NCI-H2196 (cell line): Measurements from ENCODE around the gene ABCC4.
"Not testable (repeated sequence)": the region's sequence is repeated elsewhere in the genome, so short reads cannot be mapped to it uniquely, and the experiment has no call there.

Source experiments
- DNase-seq: peaks from one replicate; lab custom pipeline; 2025; ENCODE audit not compliant: unreplicated experiment; lab: John Stamatoyannopoulos, UW

The ABCC4 gene

GRCh38 chr13:95229855-95230254 lies 71.4 kb downstream of the ABCC4 start:
- no peak for DNase-seq

GRCh38 chr13:95228130-95228529 lies 73.1 kb downstream of the ABCC4 start:
- DNase-seq: no peak

- DNase-seq: no peak
Observed at GRCh38 chr13:95226932-95227695, 74.1 kb downstream of the ABCC4 start.

GRCh38 chr13:95226476-95226875 lies 74.8 kb downstream of the ABCC4 start:
- no peak for DNase-seq

- DNase-seq: no peak
Observed at GRCh38 chr13:95226050-95226449, 75.2 kb downstream of the ABCC4 start.

- DNase-seq: no peak
Observed at GRCh38 chr13:95224064-95224463, 77.2 kb downstream of the ABCC4 start.

GRCh38 chr13:95222733-95223018 lies 78.6 kb downstream of the ABCC4 start:
- DNase-seq: no peak

GRCh38 chr13:95221971-95222732 lies 79.1 kb downstream of the ABCC4 start:
- no peak for DNase-seq

- no peak for DNase-seq
Observed at GRCh38 chr13:95220611-95221010, 80.6 kb downstream of the ABCC4 start.

- DNase-seq: no peak
Observed at GRCh38 chr13:95217920-95218830, 83.1 kb downstream of the ABCC4 start.

- DNase-seq: no peak
Observed at GRCh38 chr13:95216182-95216581, 85.1 kb downstream of the ABCC4 start.

GRCh38 chr13:95212983-95213850 lies 88.0 kb downstream of the ABCC4 start:
- no peak for DNase-seq

GRCh38 chr13:95209109-95209508 lies 92.1 kb downstream of the ABCC4 start:
- no peak for DNase-seq

GRCh38 chr13:95207769-95208366 lies 93.4 kb downstream of the ABCC4 start:
- no peak for DNase-seq

GRCh38 chr13:95206116-95206515 lies 95.1 kb downstream of the ABCC4 start:
- DNase-seq: no peak

- DNase-seq: no peak
Observed at GRCh38 chr13:95204231-95204765, 97.0 kb downstream of the ABCC4 start.

- DNase-seq: no peak
Observed at GRCh38 chr13:95201814-95202651, 99.2 kb downstream of the ABCC4 start.

GRCh38 chr13:95200386-95200957 lies 100.8 kb downstream of the ABCC4 start:
- not testable (repeated sequence) for DNase-seq

GRCh38 chr13:95199896-95200295 lies 101.4 kb downstream of the ABCC4 start:
- DNase-seq: no peak
